ENCODE results near the gene PLCG2.

Gene PLCG2

GRCh38 chr16:81780350-81780749 lies 1.3 kb downstream of the PLCG2 start:
- no peaks in the 10 kb centered on the region for H3K9me3 ChIP-seq (ENCODE audit: low read length)
- H3K4me3 ChIP-seq (ENCODE audit: low read depth in 1 of 2, low read length in 2 of 2): no peak overlapping the region
- H3K9ac ChIP-seq (ENCODE audit: low read length): no peak overlapping the region
- no peaks in the 10 kb centered on the region for H3K36me3 ChIP-seq (ENCODE audit: insufficient read depth, low read length)
- peaks cover 19% of the 10 kb centered on the region for H3K4me1 ChIP-seq (ENCODE audit: insufficient read depth, low read length)
- no peaks in the 10 kb centered on the region for H3K27me3 ChIP-seq (ENCODE audit: control insufficient read depth in 1 of 2, insufficient read depth in 2 of 2, low read length in 2 of 2)
- H3K27ac ChIP-seq (ENCODE audit: low read depth, low read length): no peak overlapping the region

GRCh38 chr16:81782236-81782635 lies 3.1 kb downstream of the PLCG2 start:
- Histone ChIP-seq H3K4me1 (ENCODE audit: insufficient read depth, low read length) (peaks cover 19% of the 10 kb centered on the region), H3K27ac (ENCODE audit: low read depth, low read length) (no peak overlapping the region), H3K4me3 (ENCODE audit: low read depth in 1 of 2, low read length in 2 of 2) (no peak overlapping the region), H3K9me3 (ENCODE audit: low read length) (no peaks in the 10 kb centered on the region), H3K9ac (ENCODE audit: low read length) (no peak overlapping the region), H3K36me3 (ENCODE audit: insufficient read depth, low read length) (no peaks in the 10 kb centered on the region), H3K27me3 (ENCODE audit: control insufficient read depth in 1 of 2, insufficient read depth in 2 of 2, low read length in 2 of 2) (no peaks in the 10 kb centered on the region)

GRCh38 chr16:81784072-81784795 lies 5.1 kb downstream of the PLCG2 start:
- no peak overlapping the region for H3K4me3 ChIP-seq (ENCODE audit: low read depth in 1 of 2, low read length in 2 of 2)
- H3K36me3 ChIP-seq (ENCODE audit: insufficient read depth, low read length): no peaks in the 10 kb centered on the region
- H3K9ac ChIP-seq (ENCODE audit: low read length): no peak overlapping the region
- peaks cover 19% of the 10 kb centered on the region for H3K4me1 ChIP-seq (ENCODE audit: insufficient read depth, low read length)
- no peaks in the 10 kb centered on the region for H3K9me3 ChIP-seq (ENCODE audit: low read length)
- H3K27me3 ChIP-seq (ENCODE audit: control insufficient read depth in 1 of 2, insufficient read depth in 2 of 2, low read length in 2 of 2): no peaks in the 10 kb centered on the region
- no peak overlapping the region for H3K27ac ChIP-seq (ENCODE audit: low read depth, low read length)

GRCh38 chr16:81785138-81785924 lies 6.2 kb downstream of the PLCG2 start:
- Histone ChIP-seq H3K4me3 (ENCODE audit: low read depth in 1 of 2, low read length in 2 of 2) (no peak overlapping the region), H3K27me3 (ENCODE audit: control insufficient read depth in 1 of 2, insufficient read depth in 2 of 2, low read length in 2 of 2) (no peaks in the 10 kb centered on the region), H3K9ac (ENCODE audit: low read length) (no peak overlapping the region), H3K27ac (ENCODE audit: low read depth, low read length) (no peak overlapping the region), H3K9me3 (ENCODE audit: low read length) (no peaks in the 10 kb centered on the region), H3K4me1 (ENCODE audit: insufficient read depth, low read length) (peaks cover 19% of the 10 kb centered on the region), H3K36me3 (ENCODE audit: insufficient read depth, low read length) (no peaks in the 10 kb centered on the region)

- Histone ChIP-seq H3K27ac (ENCODE audit: low read depth, low read length) (no peak overlapping the region), H3K36me3 (ENCODE audit: insufficient read depth, low read length) (no peaks in the 10 kb centered on the region), H3K4me3 (ENCODE audit: low read depth in 1 of 2, low read length in 2 of 2) (no peak overlapping the region), H3K9ac (ENCODE audit: low read length) (no peak overlapping the region), H3K27me3 (ENCODE audit: control insufficient read depth in 1 of 2, insufficient read depth in 2 of 2, low read length in 2 of 2) (no peaks in the 10 kb centered on the region), H3K4me1 (ENCODE audit: insufficient read depth, low read length) (peaks cover 19% of the 10 kb centered on the region), H3K9me3 (ENCODE audit: low read length) (no peaks in the 10 kb centered on the region)
Measured at GRCh38 chr16:81786321-81786720, 7.2 kb downstream of the PLCG2 start.

- Histone ChIP-seq H3K4me1 (ENCODE audit: insufficient read depth, low read length) (peaks cover 19% of the 10 kb centered on the region), H3K27me3 (ENCODE audit: control insufficient read depth in 1 of 2, insufficient read depth in 2 of 2, low read length in 2 of 2) (no peaks in the 10 kb centered on the region), H3K27ac (ENCODE audit: low read depth, low read length) (no peak overlapping the region), H3K9ac (ENCODE audit: low read length) (no peak overlapping the region), H3K36me3 (ENCODE audit: insufficient read depth, low read length) (no peaks in the 10 kb centered on the region), H3K9me3 (ENCODE audit: low read length) (no peaks in the 10 kb centered on the region), H3K4me3 (ENCODE audit: low read depth in 1 of 2, low read length in 2 of 2) (no peak overlapping the region)
Measured at GRCh38 chr16:81786868-81787267, 7.8 kb downstream of the PLCG2 start.

- Histone ChIP-seq H3K4me1 (ENCODE audit: insufficient read depth, low read length) (peaks cover 19% of the 10 kb centered on the region), H3K36me3 (ENCODE audit: insufficient read depth, low read length) (no peaks in the 10 kb centered on the region), H3K4me3 (ENCODE audit: low read depth in 1 of 2, low read length in 2 of 2) (no peak overlapping the region), H3K27ac (ENCODE audit: low read depth, low read length) (no peak overlapping the region), H3K9me3 (ENCODE audit: low read length) (no peaks in the 10 kb centered on the region), H3K27me3 (ENCODE audit: control insufficient read depth in 1 of 2, insufficient read depth in 2 of 2, low read length in 2 of 2) (no peaks in the 10 kb centered on the region), H3K9ac (ENCODE audit: low read length) (no peak overlapping the region)
Measured at GRCh38 chr16:81787659-81788058, 8.6 kb downstream of the PLCG2 start.

- no peaks in the 10 kb centered on the region for H3K27me3 ChIP-seq (ENCODE audit: control insufficient read depth in 1 of 2, insufficient read depth in 2 of 2, low read length in 2 of 2)
- H3K9ac ChIP-seq (ENCODE audit: low read length): no peak overlapping the region
- peaks cover under 1% of the 10 kb centered on the region for H3K4me1 ChIP-seq (ENCODE audit: insufficient read depth, low read length)
- H3K27ac ChIP-seq (ENCODE audit: low read depth, low read length): no peak overlapping the region
- H3K4me3 ChIP-seq (ENCODE audit: low read depth in 1 of 2, low read length in 2 of 2): no peak overlapping the region
- H3K36me3 ChIP-seq (ENCODE audit: insufficient read depth, low read length): no peaks in the 10 kb centered on the region
- no peaks in the 10 kb centered on the region for H3K9me3 ChIP-seq (ENCODE audit: low read length)
Measured at GRCh38 chr16:81790277-81790676, 11.2 kb downstream of the PLCG2 start.

- H3K36me3 ChIP-seq (ENCODE audit: insufficient read depth, low read length): no peaks in the 10 kb centered on the region
- no peak overlapping the region for H3K27ac ChIP-seq (ENCODE audit: low read depth, low read length)
- no peaks in the 10 kb centered on the region for H3K9me3 ChIP-seq (ENCODE audit: low read length)
- no peak overlapping the region for H3K4me3 ChIP-seq (ENCODE audit: low read depth in 1 of 2, low read length in 2 of 2)
- no peak overlapping the region for H3K9ac ChIP-seq (ENCODE audit: low read length)
- no peaks in the 10 kb centered on the region for H3K27me3 ChIP-seq (ENCODE audit: control insufficient read depth in 1 of 2, insufficient read depth in 2 of 2, low read length in 2 of 2)
- no peaks in the 10 kb centered on the region for H3K4me1 ChIP-seq (ENCODE audit: insufficient read depth, low read length)
Measured at GRCh38 chr16:81790830-81791435, 11.8 kb downstream of the PLCG2 start.

- Histone ChIP-seq H3K27me3 (ENCODE audit: control insufficient read depth in 1 of 2, insufficient read depth in 2 of 2, low read length in 2 of 2) (no peaks in the 10 kb centered on the region), H3K27ac (ENCODE audit: low read depth, low read length) (no peak overlapping the region), H3K4me3 (ENCODE audit: low read depth in 1 of 2, low read length in 2 of 2) (no peak overlapping the region), H3K9ac (ENCODE audit: low read length) (no peak overlapping the region), H3K36me3 (ENCODE audit: insufficient read depth, low read length) (no peaks in the 10 kb centered on the region), H3K4me1 (ENCODE audit: insufficient read depth, low read length) (no peaks in the 10 kb centered on the region), H3K9me3 (ENCODE audit: low read length) (no peaks in the 10 kb centered on the region)
Measured at GRCh38 chr16:81792828-81793227, 13.7 kb downstream of the PLCG2 start.

- Histone ChIP-seq H3K4me1 (ENCODE audit: insufficient read depth, low read length) (no peaks in the 10 kb centered on the region), H3K9me3 (ENCODE audit: low read length) (no peaks in the 10 kb centered on the region), H3K36me3 (ENCODE audit: insufficient read depth, low read length) (no peaks in the 10 kb centered on the region), H3K9ac (ENCODE audit: low read length) (no peak overlapping the region), H3K27me3 (ENCODE audit: control insufficient read depth in 1 of 2, insufficient read depth in 2 of 2, low read length in 2 of 2) (no peaks in the 10 kb centered on the region), H3K27ac (ENCODE audit: low read depth, low read length) (no peak overlapping the region), H3K4me3 (ENCODE audit: low read depth in 1 of 2, low read length in 2 of 2) (no peak overlapping the region)
Measured at GRCh38 chr16:81795193-81795592, 16.1 kb downstream of the PLCG2 start.

Data from muscle layer of colon (tissue), 2 donors.